ENCODE data around the gene BBOX1.

Gene BBOX1, protein sequence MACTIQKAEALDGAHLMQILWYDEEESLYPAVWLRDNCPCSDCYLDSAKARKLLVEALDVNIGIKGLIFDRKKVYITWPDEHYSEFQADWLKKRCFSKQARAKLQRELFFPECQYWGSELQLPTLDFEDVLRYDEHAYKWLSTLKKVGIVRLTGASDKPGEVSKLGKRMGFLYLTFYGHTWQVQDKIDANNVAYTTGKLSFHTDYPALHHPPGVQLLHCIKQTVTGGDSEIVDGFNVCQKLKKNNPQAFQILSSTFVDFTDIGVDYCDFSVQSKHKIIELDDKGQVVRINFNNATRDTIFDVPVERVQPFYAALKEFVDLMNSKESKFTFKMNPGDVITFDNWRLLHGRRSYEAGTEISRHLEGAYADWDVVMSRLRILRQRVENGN

DNA sequence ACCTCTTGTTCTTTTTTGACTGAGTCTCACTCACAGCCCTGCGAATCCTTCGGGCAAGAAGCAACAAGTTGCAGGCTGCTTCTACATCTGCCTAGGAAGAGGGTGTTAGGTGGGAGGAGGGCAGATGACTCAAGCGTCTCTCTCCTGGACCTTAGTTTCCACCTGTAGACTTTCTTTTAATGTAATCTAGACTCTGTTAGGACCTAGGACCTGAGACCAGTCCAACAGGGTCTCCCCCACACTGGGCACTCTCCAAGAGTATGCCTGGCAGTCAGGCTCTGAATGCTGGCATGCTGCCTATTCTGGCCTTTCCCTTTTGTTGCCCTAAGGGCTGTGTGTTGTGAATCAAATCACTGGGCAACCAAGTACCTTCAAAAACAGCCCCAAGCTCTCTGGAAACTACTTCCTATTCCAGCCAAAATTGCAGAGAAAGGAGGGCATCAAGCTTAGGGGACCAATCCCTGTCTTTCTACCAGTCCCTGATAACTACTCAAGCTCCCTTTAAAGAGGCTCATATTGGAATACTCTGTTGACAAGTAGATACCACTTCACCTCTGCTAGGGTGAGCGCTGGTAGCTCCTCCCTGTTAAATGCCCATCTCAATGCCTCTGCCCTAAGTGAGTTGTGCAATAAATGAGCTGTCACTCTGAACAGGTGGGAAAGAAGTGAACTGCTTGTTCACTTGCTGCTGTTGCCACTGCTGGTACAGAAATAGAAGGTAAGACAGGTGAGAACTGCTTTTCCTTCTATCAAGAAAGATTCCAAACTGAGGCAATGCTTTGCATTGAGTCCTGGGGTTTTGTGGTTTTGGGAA is at the start of gene BBOX1:
BBOX1 (plus strand) TSS at position 514 of the 814 bp plus-strand sequence. CDS start 14,616 bp downstream, outside the sequence.
- TF ChIP-seq EZH2 (IDR thresholded peaks at IDR 0.05; ENCODE audit: borderline replicate concordance, low read length) = no peak
- no peak for TF ChIP-seq CTCF (IDR thresholded peaks at IDR 0.05; ENCODE audit: low read length)
- Histone ChIP-seq H3K36me3 (ENCODE audit: insufficient read depth, low read length) (peaks cover 5% of the 10 kb centered on the region), H3F3A (ENCODE audit: insufficient read depth, low read length) (no peaks in the 10 kb centered on the region), H3K27ac (ENCODE audit: low read depth, low read length, poor library complexity, severe bottlenecking) (peak within 1 kb of the TSS; percentile 96), H3K4me1 (ENCODE audit: insufficient read depth, low read length, severe bottlenecking) (peaks cover 19% of the 10 kb centered on the region), H3K9me2 (ENCODE audit: low read depth, low read length) (no peaks in the 10 kb centered on the region), H3K4me3 (ENCODE audit: low read depth, low read length, poor library complexity, severe bottlenecking) (peak within 1 kb of the TSS; percentile 76), H4K20me1 (ENCODE audit: insufficient read depth, low read length) (no peaks in the 10 kb centered on the region), H3K4me2 (ENCODE audit: low read length) (peak within 1 kb of the TSS; percentile 73), H2AFZ (ENCODE audit: low read length) (no peak within 1 kb of the TSS), H3K27me3 (ENCODE audit: insufficient read depth, low read length) (no peaks in the 10 kb centered on the region), H3K79me2 (ENCODE audit: insufficient read depth, low read length) (peaks cover 19% of the 10 kb centered on the region), H3K9me3 (ENCODE audit: low read length) (peaks cover 5% of the 10 kb centered on the region; the same call in 1 of the 2 replicates), H3K9ac (ENCODE audit: low read length) (peak within 1 kb of the TSS; percentile 72)

- Histone ChIP-seq H3K9me3 (ENCODE audit: low read length) (0 out of 2 replicates have a peak, but pooled peaks cover 4% of the 10 kb centered on the region), H3K27ac (ENCODE audit: low read depth, low read length, poor library complexity, severe bottlenecking) (peak overlapping the region; percentile 92), H3K9ac (ENCODE audit: low read length) (peak overlapping the region; percentile 95), H3K79me2 (ENCODE audit: insufficient read depth, low read length) (peaks cover 42% of the 10 kb centered on the region), H3K36me3 (ENCODE audit: insufficient read depth, low read length) (peaks cover 18% of the 10 kb centered on the region), H3K4me3 (ENCODE audit: low read depth, low read length, poor library complexity, severe bottlenecking) (peak overlapping the region; percentile 79), H4K20me1 (ENCODE audit: insufficient read depth, low read length) (no peaks in the 10 kb centered on the region), H2AFZ (ENCODE audit: low read length) (no peak overlapping the region), H3K4me2 (ENCODE audit: low read length) (peak overlapping the region; percentile 68), H3K4me1 (ENCODE audit: insufficient read depth, low read length, severe bottlenecking) (peaks cover 86% of the 10 kb centered on the region), H3K27me3 (ENCODE audit: insufficient read depth, low read length) (no peaks in the 10 kb centered on the region), H3F3A (ENCODE audit: insufficient read depth, low read length) (no peaks in the 10 kb centered on the region), H3K9me2 (ENCODE audit: low read depth, low read length) (no peaks in the 10 kb centered on the region)
- TF ChIP-seq EZH2 (IDR thresholded peaks at IDR 0.05; ENCODE audit: borderline replicate concordance, low read length) (no peak), CTCF (IDR thresholded peaks at IDR 0.05; ENCODE audit: low read length) (no peak)
These were observed 48.5 kb upstream of the BBOX1 start for GRCh38 chr11:26992031-26992541.

- Histone ChIP-seq H3K9me3 (ENCODE audit: low read length) (no peaks in the 10 kb centered on the region), H3K4me2 (ENCODE audit: low read length) (peak within 1 kb of the TSS; percentile 68), H3K4me1 (ENCODE audit: insufficient read depth, low read length, severe bottlenecking) (peaks cover 94% of the 10 kb centered on the region), H3K79me2 (ENCODE audit: insufficient read depth, low read length) (peaks cover 42% of the 10 kb centered on the region), H3F3A (ENCODE audit: insufficient read depth, low read length) (no peaks in the 10 kb centered on the region), H4K20me1 (ENCODE audit: insufficient read depth, low read length) (no peaks in the 10 kb centered on the region), H3K4me3 (ENCODE audit: low read depth, low read length, poor library complexity, severe bottlenecking) (peak within 1 kb of the TSS; percentile 79), H2AFZ (ENCODE audit: low read length) (no peak within 1 kb of the TSS), H3K9ac (ENCODE audit: low read length) (peak within 1 kb of the TSS; percentile 95), H3K9me2 (ENCODE audit: low read depth, low read length) (no peaks in the 10 kb centered on the region), H3K27me3 (ENCODE audit: insufficient read depth, low read length) (no peaks in the 10 kb centered on the region), H3K27ac (ENCODE audit: low read depth, low read length, poor library complexity, severe bottlenecking) (peak within 1 kb of the TSS; percentile 92), H3K36me3 (ENCODE audit: insufficient read depth, low read length) (peaks cover 12% of the 10 kb centered on the region)
- TF ChIP-seq EZH2 (IDR thresholded peaks at IDR 0.05; ENCODE audit: borderline replicate concordance, low read length) (no peak), CTCF (IDR thresholded peaks at IDR 0.05; ENCODE audit: low read length) (no peak)
These were observed 46.6 kb upstream of the BBOX1 start, which contains the start of gene FIBIN for GRCh38 chr11:26993965-26994457. TSS of gene FIBIN (plus strand) at chr11:26994112. CDS start at chr11:26994527, 415 bp downstream.

Measured in OCI-LY1 (cell line).